Liver (tissue), 9 donors: Measurements from ENCODE around the gene LHX6. TPM values are rescaled to one million over a fixed set of nuclear protein-coding genes. Genes with fewer than 3 reads are reported as not detected.

Experiments used
- DNase-seq: peaks from one replicate; pipeline ENCODE4 v3.0.0-alpha.2; 2017; ENCODE audit warnings: low spot score
- H3K27ac ChIP-seq, 2 donors: one replicate each; pipeline ENCODE4 v1.7.0; 2013; ENCODE audit warnings: inconsistent platforms in 2 of 2, low read length in 2 of 2, control low read depth in 1 of 2, low read depth in 1 of 2, mild to moderate bottlenecking in 1 of 2
- H3K27me3 ChIP-seq, 4 donors: one replicate each; pipeline versions ENCODE4 v1.6.1 to v1.7.0; 2013; ENCODE audit warnings: low read length in 3 of 4, inconsistent platforms in 1 of 4, mild to moderate bottlenecking in 1 of 4, moderate library complexity in 1 of 4; ENCODE audit not compliant: control insufficient read depth in 4 of 4, insufficient read depth in 4 of 4
- H3K36me3 ChIP-seq, 4 donors: one replicate each; pipeline versions ENCODE4 v1.6.1 to v1.7.0; 2013; ENCODE audit warnings: low read length in 3 of 4, mild to moderate bottlenecking in 3 of 4, low read depth in 1 of 4, moderate library complexity in 1 of 4; ENCODE audit not compliant: control insufficient read depth in 4 of 4, insufficient read depth in 3 of 4
- H3K4me1 ChIP-seq, 4 donors: one replicate each; pipeline versions ENCODE4 v1.6.1 to v1.7.0; 2013; ENCODE audit warnings: low read length in 3 of 4, mild to moderate bottlenecking in 3 of 4, moderate library complexity in 1 of 4; ENCODE audit not compliant: control insufficient read depth in 4 of 4, insufficient read depth in 4 of 4
- H3K4me3 ChIP-seq, 3 donors: one replicate each; pipeline versions ENCODE4 v1.6.1 to v1.7.0; 2013; ENCODE audit warnings: low read length in 3 of 3, control low read depth in 1 of 3, low read depth in 1 of 3, mild to moderate bottlenecking in 1 of 3
- H3K9ac ChIP-seq, 2 donors: one replicate each; pipeline ENCODE4 v1.7.0; 2013; ENCODE audit warnings: low read length in 2 of 2, mild to moderate bottlenecking in 2 of 2, moderate library complexity in 2 of 2, control low read depth in 1 of 2, low read depth in 1 of 2
- H3K9me3 ChIP-seq, 4 donors: one replicate each; pipeline versions ENCODE4 v1.6.1 to v1.7.0; 2013; ENCODE audit warnings: low read length in 3 of 4; ENCODE audit not compliant: control insufficient read depth in 4 of 4
- CTCF ChIP-seq: fragments of 150-350 bp; IDR thresholded peaks from 2 replicates; pipeline ENCODE4 v1.5.1; 2017; ENCODE audit warnings: improper control_type of control experiment, low read depth, low read length; ENCODE audit not compliant: missing input control
- EGR1 ChIP-seq, 2 donors: IDR thresholded peaks; 2 replicates each; pipeline ENCODE4 v1.6.1; 2016 to 2018; ENCODE audit warnings: antibody characterized with exemption in 2 of 2, low read depth in 2 of 2
- FOXA1 ChIP-seq: IDR thresholded peaks from 2 replicates; pipeline ENCODE4 v1.6.1; 2016; ENCODE audit warnings: antibody characterized with exemption
- FOXA2 ChIP-seq: IDR thresholded peaks from 2 replicates; pipeline ENCODE4 v1.6.1; 2016; ENCODE audit warnings: antibody characterized with exemption
- GABPA ChIP-seq, 2 donors: IDR thresholded peaks in 1 of 2; conservative IDR thresholded peaks in 1 of 2; 2 replicates each; pipeline ENCODE4 v1.6.1; 2016; ENCODE audit warnings: antibody characterized with exemption in 2 of 2, mild to moderate bottlenecking in 1 of 2, moderate library complexity in 1 of 2
- HNF4A ChIP-seq, 2 donors: conservative IDR thresholded peaks; 2 replicates each; pipeline ENCODE4 v1.6.1; 2016; ENCODE audit warnings: antibody characterized with exemption in 2 of 2, mild to moderate bottlenecking in 2 of 2
- HNF4G ChIP-seq: IDR thresholded peaks from 2 replicates; pipeline ENCODE4 v1.6.1; 2016; ENCODE audit warnings: antibody characterized with exemption
- JUND ChIP-seq, 2 donors: IDR thresholded peaks; 2 replicates each; pipeline ENCODE4 v1.6.1; 2016; ENCODE audit warnings: antibody characterized with exemption in 2 of 2
- MAX ChIP-seq: IDR thresholded peaks from 2 replicates; pipeline ENCODE4 v1.6.1; 2016; ENCODE audit warnings: antibody characterized with exemption
- NR2F2 ChIP-seq: IDR thresholded peaks from 2 replicates; pipeline ENCODE4 v1.6.1; 2016; ENCODE audit warnings: antibody characterized with exemption
- RAD21 ChIP-seq, 2 donors: IDR thresholded peaks; 2 replicates each; pipeline ENCODE4 v1.6.1; 2016; ENCODE audit warnings: antibody characterized with exemption in 2 of 2, mild to moderate bottlenecking in 2 of 2
- RXRA ChIP-seq, 2 donors: IDR thresholded peaks; 2 replicates each; pipeline ENCODE4 v1.6.1; 2017 to 2018; ENCODE audit warnings: antibody characterized with exemption in 2 of 2, mild to moderate bottlenecking in 1 of 2
- SP1 ChIP-seq: IDR thresholded peaks from 2 replicates; pipeline ENCODE4 v1.6.1; 2018; ENCODE audit warnings: antibody characterized with exemption, mild to moderate bottlenecking
- WGBS: extraction: QIAGEN DNeasy Blood & Tissue Kit; methylation state at CpG from one replicate; pipeline ENCODE4 v1.1.7; 2013; 5-methylcytosine and 5-hydroxymethylcytosine counted together
- polyA plus RNA-seq, 2 donors: library from polyadenylated mRNA; stranded (reverse) in 1 of 2; unstranded in 1 of 2; fragments of 200-250 nt in 1 of 2; fragments of >200 nt in 1 of 2; fragmentation: Nextera tagmentation in 1 of 2; extraction: Ambion mirVana in 1 of 2; gene quantifications; one replicate each; pipeline versions ENCODE4 v1.2.1 to v1.2.3, GENCODE V29; 2013 to 2015
- total RNA-seq, 2 donors: library from RNA; depleted of rRNA; stranded (reverse); fragments of >200 nt; gene quantifications; one replicate each; pipeline ENCODE4 v1.2.3, GENCODE V29; 2014
- TF ChIP-seq, protein P1 (sequence below): IDR thresholded peaks from 2 replicates; pipeline ENCODE4 v1.6.1; 2016; ENCODE audit warnings: antibody characterized with exemption
- TF ChIP-seq, protein P2 (sequence below): IDR thresholded peaks from 2 replicates; pipeline ENCODE4 v1.6.1; 2016; ENCODE audit warnings: antibody characterized with exemption, mild to moderate bottlenecking
- donor health status: healthy.
- donor health status: healthy.
- donor health status: healthy.
- donor health status: healthy.
- donor health status: healthy.

The LHX6 gene
- total and polyA plus RNA-seq, 4 donors: 0.05 to 0.33 (median 0.18) TPM

GRCh38 chr9:122219856-122220672, 8.7 kb downstream of the LHX6 start:
- no peak overlapping the region for H3K27ac ChIP-seq
- peak overlapping the region in 1 of 3 donors; percentile 7 for H3K4me3 ChIP-seq
- H3K36me3 ChIP-seq: no peaks in the 10 kb centered on the region
- 16% methylated on average over 57 of the region's 57 CpGs for WGBS
- peaks cover 6 to 15% (median 10%) of the 10 kb centered on the region in 4 donors for H3K4me1 ChIP-seq
- H3K9me3 ChIP-seq: peaks cover 0 to 2% (median 0%) of the 10 kb centered on the region in 4 donors
- H3K9ac ChIP-seq: no peak overlapping the region
- H3K27me3 ChIP-seq: peaks cover 0 to 36% (median 18%) of the 10 kb centered on the region in 4 donors
- TF ChIP-seq HNF4A (conservative IDR thresholded peaks at IDR 0.05): no peak
- TF ChIP-seq, protein P1, sequence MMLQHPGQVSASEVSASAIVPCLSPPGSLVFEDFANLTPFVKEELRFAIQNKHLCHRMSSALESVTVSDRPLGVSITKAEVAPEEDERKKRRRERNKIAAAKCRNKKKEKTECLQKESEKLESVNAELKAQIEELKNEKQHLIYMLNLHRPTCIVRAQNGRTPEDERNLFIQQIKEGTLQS: no peak
- TF ChIP-seq HNF4G: no peak
- no peak for TF ChIP-seq RAD21 (IDR thresholded peaks at IDR 0.05)
- no peak for TF ChIP-seq JUND (IDR thresholded peaks at IDR 0.05)
- no peak for TF ChIP-seq CTCF
- no peak for TF ChIP-seq FOXA2
- TF ChIP-seq RXRA (IDR thresholded peaks at IDR 0.05): no peak
- no peak for TF ChIP-seq SP1
- TF ChIP-seq NR2F2: no peak
- no peak for TF ChIP-seq MAX
- no peak for TF ChIP-seq FOXA1
- TF ChIP-seq, protein P2, sequence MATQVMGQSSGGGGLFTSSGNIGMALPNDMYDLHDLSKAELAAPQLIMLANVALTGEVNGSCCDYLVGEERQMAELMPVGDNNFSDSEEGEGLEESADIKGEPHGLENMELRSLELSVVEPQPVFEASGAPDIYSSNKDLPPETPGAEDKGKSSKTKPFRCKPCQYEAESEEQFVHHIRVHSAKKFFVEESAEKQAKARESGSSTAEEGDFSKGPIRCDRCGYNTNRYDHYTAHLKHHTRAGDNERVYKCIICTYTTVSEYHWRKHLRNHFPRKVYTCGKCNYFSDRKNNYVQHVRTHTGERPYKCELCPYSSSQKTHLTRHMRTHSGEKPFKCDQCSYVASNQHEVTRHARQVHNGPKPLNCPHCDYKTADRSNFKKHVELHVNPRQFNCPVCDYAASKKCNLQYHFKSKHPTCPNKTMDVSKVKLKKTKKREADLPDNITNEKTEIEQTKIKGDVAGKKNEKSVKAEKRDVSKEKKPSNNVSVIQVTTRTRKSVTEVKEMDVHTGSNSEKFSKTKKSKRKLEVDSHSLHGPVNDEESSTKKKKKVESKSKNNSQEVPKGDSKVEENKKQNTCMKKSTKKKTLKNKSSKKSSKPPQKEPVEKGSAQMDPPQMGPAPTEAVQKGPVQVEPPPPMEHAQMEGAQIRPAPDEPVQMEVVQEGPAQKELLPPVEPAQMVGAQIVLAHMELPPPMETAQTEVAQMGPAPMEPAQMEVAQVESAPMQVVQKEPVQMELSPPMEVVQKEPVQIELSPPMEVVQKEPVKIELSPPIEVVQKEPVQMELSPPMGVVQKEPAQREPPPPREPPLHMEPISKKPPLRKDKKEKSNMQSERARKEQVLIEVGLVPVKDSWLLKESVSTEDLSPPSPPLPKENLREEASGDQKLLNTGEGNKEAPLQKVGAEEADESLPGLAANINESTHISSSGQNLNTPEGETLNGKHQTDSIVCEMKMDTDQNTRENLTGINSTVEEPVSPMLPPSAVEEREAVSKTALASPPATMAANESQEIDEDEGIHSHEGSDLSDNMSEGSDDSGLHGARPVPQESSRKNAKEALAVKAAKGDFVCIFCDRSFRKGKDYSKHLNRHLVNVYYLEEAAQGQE: no peak
- no peak for TF ChIP-seq GABPA (IDR thresholded peaks at IDR 0.05 in 1 of 2, conservative IDR thresholded peaks at IDR 0.05 in 1 of 2)
- no peak for DNase-seq

DNA sequence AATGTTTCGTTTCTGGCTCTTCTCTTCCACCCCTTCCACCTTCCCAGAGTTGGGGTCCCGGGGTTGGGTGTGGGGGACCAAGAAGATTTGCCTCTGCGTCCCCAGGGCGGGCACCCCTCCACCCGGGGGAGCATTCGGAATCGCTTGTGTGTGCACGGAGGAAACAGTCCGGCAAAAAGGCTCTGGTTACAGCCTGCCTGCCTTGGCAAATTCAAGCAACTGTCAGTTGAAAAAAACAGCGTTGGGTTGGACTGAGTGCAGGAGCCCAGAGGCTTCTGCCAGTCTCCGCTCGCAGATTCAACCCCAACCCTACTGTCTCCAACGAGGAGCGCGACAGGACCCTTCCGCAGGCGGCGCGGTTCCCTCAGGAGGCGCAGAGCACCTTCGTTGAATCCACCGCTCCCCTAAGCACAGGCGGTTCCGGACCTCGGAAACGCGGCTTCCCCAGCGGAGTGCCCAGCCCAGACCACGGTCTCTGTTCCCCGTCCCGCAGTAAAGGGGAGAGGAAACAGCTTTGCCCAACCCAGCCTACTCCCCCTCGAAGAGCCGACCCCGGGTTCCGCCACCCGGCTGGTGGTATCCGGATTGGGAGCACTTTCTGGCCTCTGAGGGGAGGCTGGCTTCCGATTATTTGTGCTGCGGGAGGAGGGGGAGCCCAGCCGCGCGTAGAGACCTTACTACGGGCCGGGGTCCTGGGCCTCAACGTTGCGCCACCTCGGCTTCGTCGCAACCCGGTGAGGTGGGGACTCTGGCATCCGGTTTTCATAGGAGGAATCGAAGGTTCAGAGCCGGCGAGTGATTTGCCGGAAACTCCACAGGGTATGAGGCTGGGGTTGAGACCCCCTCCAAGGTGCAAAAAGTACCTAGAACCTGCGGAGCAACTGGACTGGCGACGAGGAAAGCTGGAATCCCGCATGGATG, 9.6 kb downstream of the LHX6 start:
- 5% methylated on average over 59 of the region's 59 CpGs for WGBS
- Histone ChIP-seq H3K4me3 (peak overlapping the region in 1 of 3 donors; percentile 7), H3K27me3 (peaks cover 0 to 37% (median 19%) of the 10 kb centered on the region in 4 donors), H3K9ac (no peak overlapping the region), H3K9me3 (peaks cover 0 to 2% (median 0%) of the 10 kb centered on the region in 4 donors), H3K36me3 (no peaks in the 10 kb centered on the region), H3K27ac (no peak overlapping the region), H3K4me1 (peaks cover 6 to 15% (median 12%) of the 10 kb centered on the region in 4 donors)
- DNase-seq: no peak
- TF ChIP-seq EGR1 (IDR thresholded peaks at IDR 0.05; ENCODE audit: low read depth in 2 of 2) (no peak), NR2F2 (no peak)
- TF ChIP-seq, protein P2: no peak
